ENCODE data around the gene GLIS2.

DNA sequence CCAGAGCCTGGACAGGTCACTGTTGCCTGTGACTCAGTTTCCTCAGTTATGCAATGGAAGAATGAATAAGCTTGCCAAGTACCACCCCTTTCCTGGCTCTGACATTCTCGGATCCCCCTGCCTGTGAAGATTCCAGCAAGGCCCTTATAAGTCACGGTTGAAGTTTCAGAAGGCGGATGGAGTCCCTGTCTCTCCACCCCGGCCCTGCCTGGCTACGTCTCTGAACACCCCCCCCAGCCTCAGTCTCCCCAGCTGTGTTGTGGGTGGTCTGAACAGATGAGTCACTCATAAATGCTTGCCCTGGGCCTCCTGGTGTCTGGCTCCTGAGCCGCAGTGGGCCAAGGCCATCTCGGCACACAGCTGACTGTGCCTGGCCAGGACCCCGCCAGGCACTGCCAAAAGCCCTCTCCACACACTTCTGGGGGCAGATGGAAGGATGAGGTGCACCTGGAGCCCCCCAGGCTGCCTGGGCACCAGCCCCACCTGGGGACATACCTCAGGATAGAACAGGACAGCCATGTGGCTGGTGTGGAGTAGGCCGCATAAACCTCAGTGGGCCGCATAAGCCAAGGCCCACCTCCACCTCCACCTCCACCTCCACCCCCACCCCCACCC is 71.2 kb downstream of the GLIS2 start:
- no peak for TF ChIP-seq MXI1 (IDR thresholded peaks at IDR 0.05; ENCODE audit: low read depth, low read length)
- no peak for TF ChIP-seq GABPA (IDR thresholded peaks at IDR 0.05; ENCODE audit: low read depth)
- TF ChIP-seq, protein P1, sequence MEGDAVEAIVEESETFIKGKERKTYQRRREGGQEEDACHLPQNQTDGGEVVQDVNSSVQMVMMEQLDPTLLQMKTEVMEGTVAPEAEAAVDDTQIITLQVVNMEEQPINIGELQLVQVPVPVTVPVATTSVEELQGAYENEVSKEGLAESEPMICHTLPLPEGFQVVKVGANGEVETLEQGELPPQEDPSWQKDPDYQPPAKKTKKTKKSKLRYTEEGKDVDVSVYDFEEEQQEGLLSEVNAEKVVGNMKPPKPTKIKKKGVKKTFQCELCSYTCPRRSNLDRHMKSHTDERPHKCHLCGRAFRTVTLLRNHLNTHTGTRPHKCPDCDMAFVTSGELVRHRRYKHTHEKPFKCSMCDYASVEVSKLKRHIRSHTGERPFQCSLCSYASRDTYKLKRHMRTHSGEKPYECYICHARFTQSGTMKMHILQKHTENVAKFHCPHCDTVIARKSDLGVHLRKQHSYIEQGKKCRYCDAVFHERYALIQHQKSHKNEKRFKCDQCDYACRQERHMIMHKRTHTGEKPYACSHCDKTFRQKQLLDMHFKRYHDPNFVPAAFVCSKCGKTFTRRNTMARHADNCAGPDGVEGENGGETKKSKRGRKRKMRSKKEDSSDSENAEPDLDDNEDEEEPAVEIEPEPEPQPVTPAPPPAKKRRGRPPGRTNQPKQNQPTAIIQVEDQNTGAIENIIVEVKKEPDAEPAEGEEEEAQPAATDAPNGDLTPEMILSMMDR (IDR thresholded peaks at IDR 0.05 in 2 of 3, conservative IDR thresholded peaks at IDR 0.05 in 1 of 3; ENCODE audit: control insufficient read depth in 2 of 3, extremely low read depth in 1 of 3, insufficient read depth in 1 of 3, low read depth in 3 of 3, low read length in 3 of 3) = no peak
- TF ChIP-seq STAT3 (IDR thresholded peaks at IDR 0.05; ENCODE audit: low read depth, low read length) = no peak
- no peak for TF ChIP-seq HCFC1 (IDR thresholded peaks at IDR 0.05; ENCODE audit: low read length)
- no peak for TF ChIP-seq POLR2AphosphoS5 (IDR thresholded peaks at IDR 0.05; ENCODE audit: low read length)
- TF ChIP-seq EGR1 (IDR thresholded peaks at IDR 0.05; ENCODE audit: borderline replicate concordance in 1 of 2, low read depth in 2 of 2, low read length in 2 of 2) = no peak
- TF ChIP-seq, protein P2, sequence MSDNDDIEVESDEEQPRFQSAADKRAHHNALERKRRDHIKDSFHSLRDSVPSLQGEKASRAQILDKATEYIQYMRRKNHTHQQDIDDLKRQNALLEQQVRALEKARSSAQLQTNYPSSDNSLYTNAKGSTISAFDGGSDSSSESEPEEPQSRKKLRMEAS (IDR thresholded peaks at IDR 0.05; ENCODE audit: low read depth, low read length) = no peak
- TF ChIP-seq SMAD1 (IDR thresholded peaks at IDR 0.05; ENCODE audit: low read depth, partially characterized antibody) = no peak
- TF ChIP-seq, protein P3, sequence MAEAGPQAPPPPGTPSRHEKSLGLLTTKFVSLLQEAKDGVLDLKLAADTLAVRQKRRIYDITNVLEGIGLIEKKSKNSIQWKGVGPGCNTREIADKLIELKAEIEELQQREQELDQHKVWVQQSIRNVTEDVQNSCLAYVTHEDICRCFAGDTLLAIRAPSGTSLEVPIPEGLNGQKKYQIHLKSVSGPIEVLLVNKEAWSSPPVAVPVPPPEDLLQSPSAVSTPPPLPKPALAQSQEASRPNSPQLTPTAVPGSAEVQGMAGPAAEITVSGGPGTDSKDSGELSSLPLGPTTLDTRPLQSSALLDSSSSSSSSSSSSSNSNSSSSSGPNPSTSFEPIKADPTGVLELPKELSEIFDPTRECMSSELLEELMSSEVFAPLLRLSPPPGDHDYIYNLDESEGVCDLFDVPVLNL (IDR thresholded peaks at IDR 0.05; ENCODE audit: low read depth, low read length) = no peak
- TF ChIP-seq SP1 (IDR thresholded peaks at IDR 0.05; ENCODE audit: low read depth, low read length) = no peak
- TF ChIP-seq SIN3A (IDR thresholded peaks at IDR 0.05; ENCODE audit: low read depth, low read length) = no peak
- no peak for TF ChIP-seq NFIC (IDR thresholded peaks at IDR 0.05; ENCODE audit: low read depth, low read length)
- no peak for TF ChIP-seq WRNIP1 (IDR thresholded peaks at IDR 0.05; ENCODE audit: borderline replicate concordance, low read depth, low read length)
